Hepatocyte (in vitro differentiated cells): Measurements from ENCODE around the gene CGB2. TPM values are rescaled to one million over a fixed set of nuclear protein-coding genes. Genes with fewer than 3 reads are reported as not detected.
"Not testable (repeated sequence)": the region's sequence is repeated elsewhere in the genome, so short reads cannot be mapped to it uniquely, and the experiment has no call there.

Experiments
- DNase-seq: peaks from one replicate; pipeline ENCODE4 v3.0.0-alpha.2; 2016; ENCODE audit warnings: low spot score
- H2AFZ ChIP-seq: fragments of 200-600 bp; sonication (generic); 2 replicates; pipeline ENCODE4 v1.6.0; 2016; ENCODE audit warnings: antibody characterized with exemption, mild to moderate bottlenecking
- H3K27ac ChIP-seq: fragments of 200-600 bp; sonication (generic); 2 replicates; pipeline ENCODE4 v1.5.1; 2016; ENCODE audit warnings: mild to moderate bottlenecking
- H3K27me3 ChIP-seq: fragments of 200-600 bp; sonication (generic); 2 replicates; pipeline ENCODE4 v1.6.1; 2016
- H3K36me3 ChIP-seq: fragments of 200-600 bp; sonication (generic); replicated peaks from 2 replicates; pipeline ENCODE4 v1.5.1; 2016; ENCODE audit warnings: low read depth; ENCODE audit not compliant: insufficient read depth
- H3K4me1 ChIP-seq: fragments of 200-600 bp; sonication (generic); 2 replicates; pipeline ENCODE4 v1.5.1; 2016; ENCODE audit warnings: mild to moderate bottlenecking, moderate library complexity; ENCODE audit not compliant: insufficient read depth
- H3K4me2 ChIP-seq: fragments of 200-600 bp; sonication (generic); 2 replicates; pipeline ENCODE4 v1.6.0; 2016
- H3K4me3 ChIP-seq: fragments of 200-600 bp; sonication (generic); 2 replicates; pipeline ENCODE4 v1.5.1; 2016; ENCODE audit warnings: mild to moderate bottlenecking
- H3K79me2 ChIP-seq: fragments of 200-600 bp; sonication (generic); 2 replicates; pipeline ENCODE4 v1.6.0; 2017; ENCODE audit warnings: mild to moderate bottlenecking
- H3K9me2 ChIP-seq: fragments of 200-600 bp; sonication (generic); replicated peaks from 2 replicates; pipeline ENCODE4 v1.6.0; 2017; ENCODE audit warnings: mild to moderate bottlenecking; ENCODE audit not compliant: insufficient read depth
- H3K9me3 ChIP-seq: fragments of 200-600 bp; sonication (generic); 2 replicates; pipeline ENCODE4 v1.5.1; 2016; ENCODE audit warnings: low read depth, mild to moderate bottlenecking
- H4K20me1 ChIP-seq: fragments of 200-600 bp; sonication (generic); 2 replicates; pipeline ENCODE4 v1.6.0; 2016; ENCODE audit warnings: mild to moderate bottlenecking; ENCODE audit not compliant: insufficient read depth, poor library complexity, severe bottlenecking
- CTCF ChIP-seq: fragments of 200-600 bp; sonication (generic); IDR thresholded peaks from 2 replicates; pipeline ENCODE4 v1.5.1; 2016; ENCODE audit warnings: antibody characterized with exemption, mild to moderate bottlenecking; ENCODE audit not compliant: poor library complexity
- EZH2phosphoT487 ChIP-seq: fragments of 200-600 bp; sonication (generic); IDR thresholded peaks from one replicate; pipeline ENCODE4 v1.6.1; 2018; ENCODE audit warnings: antibody characterized with exemption, mild to moderate bottlenecking, low read depth, moderate library complexity; ENCODE audit not compliant: unreplicated experiment, severe bottlenecking
- whole genome bisulfite sequencing: methylation state at CpG from one replicate; pipeline ENCODE4 v1.1.6; 2016; ENCODE audit warnings: low lambda C conversion rate; ENCODE audit errors: missing lambda C conversion rate; 5-methylcytosine and 5-hydroxymethylcytosine counted together
- polyA plus RNA-seq: library from polyadenylated mRNA; unstranded; fragments of >200 nt; fragmentation: Nextera tagmentation; extraction: Ambion mirVana; gene quantifications from 2 replicates; pipeline ENCODE4 v1.2.1, GENCODE V29; 2016
- total RNA-seq: library from RNA; depleted of rRNA; stranded (reverse); fragments of >200 nt; gene quantifications from 2 replicates; pipeline ENCODE4 v1.2.3, GENCODE V29; 2014

The CGB2 gene
- total and polyA plus RNA-seq, 2 experiments from 2014 or later: not detected

- not testable (repeated sequence) for H3K27me3 ChIP-seq, H3K4me2 ChIP-seq, H3K9me2 ChIP-seq, H3K79me2 ChIP-seq, H3K36me3 ChIP-seq, H4K20me1 ChIP-seq, H3K27ac ChIP-seq, H2AFZ ChIP-seq, DNase-seq, H3K9me3 ChIP-seq, H3K4me3 ChIP-seq, H3K4me1 ChIP-seq
- 95% methylated on average over 5 of the region's 8 CpGs for WGBS
Measured at GRCh38 chr19:49030323-49030722, 1.4 kb upstream of the CGB2 start.

- not testable (repeated sequence) for H2AFZ ChIP-seq, H4K20me1 ChIP-seq, H3K27ac ChIP-seq, H3K4me3 ChIP-seq, H3K79me2 ChIP-seq, H3K36me3 ChIP-seq, H3K4me2 ChIP-seq, DNase-seq, H3K9me2 ChIP-seq, H3K4me1 ChIP-seq, H3K9me3 ChIP-seq, H3K27me3 ChIP-seq
- WGBS: 72% methylated on average over 18 of the region's 18 CpGs
- peak; percentile 15 for TF ChIP-seq CTCF
Measured at GRCh38 chr19:49036815-49037214, 5.1 kb downstream of the CGB2 start, which contains the start of gene CGB1. Gene CGB1 (minus strand): TSS chr19:49036895. CDS start chr19:49036711, 184 bp downstream.

- not testable (repeated sequence) for H3K4me2 ChIP-seq
Measured at GRCh38 chr19:49038111-49038510, 6.4 kb downstream of the CGB2 start.

GRCh38 chr19:49038557-49039276 lies 7.0 kb downstream of the CGB2 start:
- not testable (repeated sequence) for H2AFZ ChIP-seq, H3K27me3 ChIP-seq, H3K4me3 ChIP-seq, H3K9me2 ChIP-seq, H3K36me3 ChIP-seq, H3K9me3 ChIP-seq, H3K4me2 ChIP-seq, H4K20me1 ChIP-seq, H3K79me2 ChIP-seq, H3K4me1 ChIP-seq, DNase-seq, H3K27ac ChIP-seq
- WGBS: 86% methylated on average over 22 of the region's 26 CpGs

More at GRCh38 chr19:49038111-49038510, 6.4 kb downstream of the CGB2 start:
- not testable (repeated sequence) for DNase-seq, H3K27me3 ChIP-seq, H3K4me1 ChIP-seq, H3K9me2 ChIP-seq, H3K9me3 ChIP-seq, H3K36me3 ChIP-seq, H2AFZ ChIP-seq, H4K20me1 ChIP-seq, H3K4me3 ChIP-seq, H3K79me2 ChIP-seq, H3K27ac ChIP-seq
- 88% methylated on average over 8 of the region's 8 CpGs for WGBS

GRCh38 chr19:49039736-49040135 lies 8.0 kb downstream of the CGB2 start:
- H3K9me3 ChIP-seq, H3K36me3 ChIP-seq, H3K9me2 ChIP-seq, H3K79me2 ChIP-seq, H4K20me1 ChIP-seq, DNase-seq, H2AFZ ChIP-seq, H3K4me2 ChIP-seq, H3K4me1 ChIP-seq, H3K4me3 ChIP-seq, H3K27me3 ChIP-seq, H3K27ac ChIP-seq: not testable (repeated sequence)
- WGBS: no CpG with 5 or more reads among the region's 9 CpGs

- Histone ChIP-seq H3K27ac (no peak overlapping the region), H3K9me2 (no peaks in the 10 kb centered on the region), H2AFZ (no peak overlapping the region), H3K79me2 (no peaks in the 10 kb centered on the region), H4K20me1 (no peaks in the 10 kb centered on the region), H3K36me3 (no peaks in the 10 kb centered on the region), H3K4me2 (no peak overlapping the region), H3K27me3 (no peaks in the 10 kb centered on the region), H3K4me3 (no peak overlapping the region), H3K9me3 (no peaks in the 10 kb centered on the region), H3K4me1 (no peaks in the 10 kb centered on the region)
- WGBS: 69% methylated on average over 17 of the region's 17 CpGs
- peak; percentile 14 for DNase-seq
- no peak for TF ChIP-seq EZH2phosphoT487
Measured at GRCh38 chr19:49042177-49042576, 10.5 kb downstream of the CGB2 start.

- H3K4me2 ChIP-seq, H4K20me1 ChIP-seq, H3K9me3 ChIP-seq, H3K79me2 ChIP-seq, H3K27me3 ChIP-seq, H3K9me2 ChIP-seq, DNase-seq, H3K4me3 ChIP-seq, H3K4me1 ChIP-seq, H3K27ac ChIP-seq, H2AFZ ChIP-seq, H3K36me3 ChIP-seq: not testable (repeated sequence)
- 85% methylated on average over 2 of the region's 4 CpGs for WGBS
Measured at GRCh38 chr19:49042666-49043065, 11.0 kb downstream of the CGB2 start.

GRCh38 chr19:49043548-49043947 lies 11.9 kb downstream of the CGB2 start, which contains the start of gene CGB5:
Gene CGB5 (plus strand): TSS chr19:49043848. CDS start chr19:49044210, 362 bp downstream.
- not testable (repeated sequence) for H2AFZ ChIP-seq, H3K27me3 ChIP-seq, H3K4me2 ChIP-seq, H4K20me1 ChIP-seq, H3K9me2 ChIP-seq, H3K36me3 ChIP-seq, H3K9me3 ChIP-seq, H3K79me2 ChIP-seq, H3K4me3 ChIP-seq, H3K27ac ChIP-seq, H3K4me1 ChIP-seq, DNase-seq
- WGBS: 78% methylated on average over 13 of the region's 15 CpGs
